HG03066 (cell line): ENCODE data around the gene GRIP2.
"Not testable (repeated sequence)": the region's sequence is repeated elsewhere in the genome, so short reads cannot be mapped to it uniquely, and the experiment has no call there.

Source experiments
- ATAC-seq: cut with Tn5 transposase; IDR thresholded peaks from one replicate; pipeline ENCODE4 v1.9.1; 2021; ENCODE audit warnings: low read depth; ENCODE audit not compliant: unreplicated experiment

GRIP2 gene

GRCh38 chr3:14522768-14523167 is 17.4 kb downstream of the GRIP2 start:
- ATAC-seq = no peak

DNA sequence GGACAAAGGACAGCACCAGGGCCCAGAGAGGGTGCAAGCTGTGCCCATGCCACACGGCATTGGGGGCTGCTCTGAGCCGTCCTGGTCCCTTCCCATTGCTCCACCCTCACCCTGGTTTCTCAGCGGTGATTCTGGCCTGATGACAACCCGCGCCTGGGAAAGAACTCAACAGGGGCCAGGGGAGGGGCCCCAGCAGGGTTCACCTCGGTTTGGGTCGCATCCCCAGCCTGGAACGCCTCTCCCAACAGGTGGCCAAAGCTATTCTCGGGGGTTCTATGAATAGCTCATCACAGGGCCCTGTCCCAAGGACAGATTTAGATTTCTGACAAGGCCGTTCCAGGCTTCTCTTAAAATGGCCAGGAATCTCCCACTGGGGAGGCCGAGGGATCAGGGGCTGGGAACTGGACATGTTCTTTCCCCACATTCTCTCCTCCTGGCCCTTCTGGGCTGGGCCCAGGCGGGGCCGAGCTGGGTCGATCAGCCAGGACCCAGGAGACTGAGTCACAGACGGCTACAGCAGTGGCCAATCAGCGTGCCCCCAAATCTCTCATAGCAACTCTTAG is 17.9 kb downstream of the GRIP2 start:
- ATAC-seq = no peak

DNA sequence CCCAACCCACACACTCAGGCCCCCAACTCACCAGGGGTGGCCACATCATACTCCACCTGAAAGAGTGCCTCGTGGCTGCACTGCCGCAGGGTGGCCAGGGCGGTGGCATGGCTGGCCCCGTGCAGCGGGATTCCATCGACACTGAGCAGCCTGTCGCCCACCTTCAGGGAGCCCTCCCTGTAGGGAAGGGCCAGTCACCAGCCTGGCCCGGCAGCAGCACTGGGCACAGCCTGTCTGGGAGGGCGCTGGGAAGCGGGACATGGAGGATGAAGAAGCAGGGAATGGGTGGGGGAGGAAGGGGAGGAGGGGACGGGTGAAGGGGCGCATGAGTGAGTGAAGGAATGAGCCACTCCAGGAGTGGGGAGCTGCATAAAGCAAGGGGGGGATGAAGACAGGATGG is 18.5 kb downstream of the GRIP2 start:
- ATAC-seq = no peak

GRCh38 chr3:14520967-14521366 is 19.2 kb downstream of the GRIP2 start:
- no peak for ATAC-seq

DNA sequence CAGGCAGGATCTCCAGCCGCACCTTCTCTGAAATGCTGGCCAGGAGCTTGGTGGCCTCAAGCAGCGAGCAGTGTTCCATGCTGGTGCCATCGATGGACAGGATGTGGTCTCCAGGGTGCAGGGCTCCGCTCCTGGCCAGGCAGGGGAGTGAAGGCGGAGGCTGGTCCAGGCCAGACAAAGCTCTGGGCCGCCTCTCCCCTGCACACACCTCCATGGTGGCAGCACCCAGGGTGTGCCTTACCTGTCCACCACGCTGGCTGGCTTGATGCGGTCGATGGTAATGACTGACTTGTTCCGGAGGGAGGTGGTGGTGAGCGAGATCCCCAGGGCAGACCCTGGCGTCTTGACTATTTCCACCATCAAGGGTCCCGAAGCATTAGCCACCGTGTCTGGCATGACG is 20.0 kb downstream of the GRIP2 start:
- no peak for ATAC-seq

DNA sequence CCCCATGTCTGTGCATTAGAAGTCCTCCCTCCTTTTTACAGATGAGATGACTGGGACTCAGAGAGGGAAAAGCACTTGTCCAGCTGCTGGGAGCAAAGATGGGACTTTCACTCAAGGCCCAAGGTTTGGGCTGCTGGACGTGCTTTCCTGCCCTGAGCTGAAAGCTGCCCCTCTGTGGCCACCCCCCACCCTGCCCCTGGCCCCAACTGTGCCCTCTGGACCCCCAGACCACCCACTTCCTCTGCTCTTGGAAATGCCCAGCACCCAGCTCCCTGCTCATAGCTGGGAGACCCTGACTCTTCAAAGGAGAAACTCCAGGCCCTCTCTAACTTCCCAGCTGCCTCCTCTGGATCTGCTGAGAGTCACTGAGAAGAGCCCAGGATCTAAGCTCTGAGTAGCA is 20.7 kb downstream of the GRIP2 start:
- no peak for ATAC-seq

DNA sequence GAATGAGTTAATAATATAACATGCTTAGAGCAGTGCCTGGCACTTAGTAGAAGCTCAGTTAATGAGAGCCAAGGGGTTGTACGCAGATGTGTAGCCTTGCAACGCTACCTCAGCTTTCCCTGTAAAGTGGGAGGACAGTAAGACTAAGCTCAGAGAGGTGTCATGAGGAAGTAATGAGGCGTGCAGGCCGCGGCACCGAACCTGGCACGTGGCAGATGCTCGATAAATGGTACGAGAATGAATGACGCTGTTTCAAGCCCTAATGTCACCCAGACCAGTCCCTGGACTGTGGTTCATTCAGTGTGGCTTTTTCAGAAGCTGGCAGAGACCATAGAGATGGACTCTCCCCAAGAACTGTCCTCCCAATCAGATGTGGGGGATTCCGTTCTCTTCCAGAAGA is 21.2 kb downstream of the GRIP2 start:
- ATAC-seq = no peak

GRCh38 chr3:14518432-14518802 is 21.7 kb downstream of the GRIP2 start:
- no peak for ATAC-seq

GRCh38 chr3:14517601-14518431 is 22.3 kb downstream of the GRIP2 start:
- ATAC-seq = no peak

- no peak for ATAC-seq
These were observed 23.3 kb downstream of the GRIP2 start for GRCh38 chr3:14516738-14517345.

DNA sequence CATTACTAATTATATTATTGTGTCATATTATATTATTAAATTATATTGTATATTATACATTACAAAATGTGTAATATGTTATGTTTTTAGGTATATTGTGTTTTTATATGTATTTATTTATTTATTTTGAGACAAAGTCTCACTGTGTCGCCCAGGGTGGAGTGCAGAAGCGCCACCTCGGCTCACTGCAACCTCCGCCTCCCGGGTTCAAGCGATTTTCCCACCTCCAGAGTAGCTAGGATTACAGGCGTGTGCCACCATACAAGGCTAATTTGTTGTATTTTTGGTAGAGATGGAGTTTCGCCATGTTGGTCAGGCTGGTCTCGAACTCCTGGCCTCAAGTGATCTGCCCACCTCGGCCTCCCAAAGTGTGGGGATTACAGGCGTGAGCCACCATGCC is 24.6 kb downstream of the GRIP2 start:
- ATAC-seq = not testable (repeated sequence)

DNA sequence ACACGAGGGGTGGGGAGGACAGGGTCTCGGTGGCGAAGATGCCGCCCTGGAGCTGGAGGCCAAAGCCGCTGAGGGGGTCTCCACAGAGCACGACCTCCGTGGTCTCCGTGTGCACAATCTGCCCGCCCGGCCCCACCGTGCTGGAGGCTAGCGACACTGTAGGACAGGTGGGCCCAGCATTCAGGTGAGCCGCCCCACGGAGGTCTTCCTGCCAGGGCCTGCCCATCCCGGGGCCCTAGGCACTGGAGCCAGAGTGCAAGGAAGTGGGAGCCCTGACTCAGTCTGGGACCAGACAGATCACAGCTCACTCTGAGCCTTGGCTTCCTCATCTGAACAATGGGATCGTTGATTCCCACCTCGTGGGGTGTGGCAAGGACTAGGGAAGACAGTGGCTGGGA is 25.8 kb downstream of the GRIP2 start:
- ATAC-seq = no peak

- no peak for ATAC-seq
These were observed 26.4 kb downstream of the GRIP2 start for GRCh38 chr3:14513566-14514322.

- no peak for ATAC-seq
These were observed 27.2 kb downstream of the GRIP2 start for GRCh38 chr3:14512942-14513327.

GRCh38 chr3:14512281-14512941 is 27.7 kb downstream of the GRIP2 start:
- no peak for ATAC-seq

DNA sequence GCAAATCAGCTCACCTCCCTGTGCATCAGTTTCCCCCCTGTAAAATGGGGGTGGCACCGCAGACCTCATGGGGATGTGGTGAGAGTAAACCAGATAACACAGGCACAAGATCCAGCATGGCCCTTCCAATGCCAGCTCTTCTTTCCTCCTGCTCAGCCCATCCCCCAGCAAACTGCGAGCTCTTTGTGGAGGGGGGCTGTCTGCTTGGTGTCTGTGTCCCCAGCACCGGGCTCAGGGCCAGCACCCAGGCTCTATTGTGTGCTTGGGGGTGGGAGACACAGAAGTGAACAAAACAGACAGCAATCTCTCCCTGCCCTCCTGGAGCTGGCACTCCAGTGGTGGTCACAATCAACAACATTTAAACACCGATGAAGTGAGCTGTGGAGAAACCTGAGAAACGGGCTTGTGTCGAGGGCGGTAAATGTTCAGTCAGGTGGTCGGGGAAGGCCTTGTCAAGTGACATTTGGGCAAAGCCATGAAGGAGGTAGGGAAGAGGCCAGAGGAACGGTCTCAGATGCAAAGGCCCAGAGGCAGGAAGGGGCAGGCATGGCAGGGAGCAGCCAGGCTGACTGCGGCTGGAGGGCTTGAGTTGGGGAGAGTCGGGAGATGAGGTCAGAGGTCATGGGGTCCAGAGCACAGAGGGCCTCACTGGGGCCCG is 28.4 kb downstream of the GRIP2 start:
- ATAC-seq = no peak

- ATAC-seq = no peak
These were observed 29.1 kb downstream of the GRIP2 start for GRCh38 chr3:14510838-14511622.

DNA sequence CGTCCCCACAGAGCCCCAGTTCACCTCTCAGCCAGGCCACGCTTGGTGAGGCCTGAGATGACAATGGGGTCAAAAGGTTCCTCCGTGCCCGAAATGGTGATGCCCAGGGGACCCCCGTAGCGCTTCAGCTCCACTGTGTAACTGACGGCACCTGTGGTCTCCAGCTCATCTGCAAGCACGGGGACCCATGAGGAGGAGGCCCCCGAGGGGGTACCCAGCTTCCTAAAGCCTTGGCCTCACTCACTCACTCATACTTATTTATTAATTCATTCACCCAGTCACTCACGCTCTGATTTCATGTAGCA is 30.4 kb downstream of the GRIP2 start:
- no peak for ATAC-seq

DNA sequence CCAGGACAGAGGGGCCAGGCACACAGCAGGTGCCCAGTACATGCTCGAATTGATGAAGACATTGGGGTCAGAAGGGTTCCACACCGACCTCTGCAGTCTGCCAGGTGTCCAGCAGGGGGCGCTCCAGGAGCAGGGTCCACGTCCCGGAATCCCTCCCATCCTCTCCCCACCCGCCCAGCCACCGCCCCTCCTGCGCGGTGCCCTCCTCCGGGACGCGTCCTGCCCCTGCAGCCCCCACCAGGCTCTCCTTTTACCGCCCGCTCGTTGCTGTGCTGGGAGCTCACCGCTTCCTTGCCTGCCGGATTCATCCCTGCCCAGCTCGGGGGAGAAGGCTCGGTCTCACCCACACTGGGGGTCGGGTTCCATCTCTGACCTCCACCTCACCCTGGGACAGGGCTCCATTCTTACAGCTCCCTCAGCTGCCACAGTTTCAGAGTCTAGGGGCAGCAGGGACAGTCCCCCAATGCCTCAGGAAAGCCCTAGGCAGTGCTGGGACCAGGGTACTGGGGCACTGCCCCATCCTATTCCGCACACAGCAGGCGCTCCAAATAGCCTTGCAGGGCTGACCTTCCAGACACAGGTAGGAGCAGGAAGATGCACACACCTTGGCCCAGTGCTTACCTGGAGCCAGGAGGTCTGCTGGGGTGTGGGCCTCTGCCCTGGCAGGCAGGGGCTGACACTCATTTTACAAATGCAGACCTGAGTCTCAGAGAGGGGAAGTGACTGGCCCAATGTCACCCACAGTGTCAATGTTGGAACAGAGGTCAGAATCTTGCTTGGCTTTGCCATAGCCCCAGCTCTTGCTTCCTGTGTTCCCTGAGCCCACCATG is 31.0 kb downstream of the GRIP2 start:
- no peak for ATAC-seq
